KMS-11 (cell line): Measurements from ENCODE around the gene EEF2K.

ENCODE experiments used
- H2AFZ ChIP-seq: fragments of 200-600 bp; sonication (generic); 2 replicates; pipeline ENCODE4 v1.6.1; 2016; ENCODE audit warnings: antibody characterized with exemption, mixed run types, low read depth
- H3K27ac ChIP-seq: fragments of 200-600 bp; sonication (generic); 2 replicates; pipeline ENCODE4 v1.6.1; 2016; ENCODE audit warnings: mild to moderate bottlenecking, mixed run types
- H3K27me3 ChIP-seq: fragments of 200-600 bp; sonication (generic); 2 replicates; pipeline ENCODE4 v1.6.1; 2017; ENCODE audit warnings: mild to moderate bottlenecking, low read depth, mixed run types, moderate library complexity; ENCODE audit not compliant: insufficient read depth
- H3K36me3 ChIP-seq: fragments of 200-600 bp; sonication (generic); 2 replicates; pipeline ENCODE4 v1.6.1; 2017; ENCODE audit warnings: mild to moderate bottlenecking, mixed run types; ENCODE audit not compliant: insufficient read depth
- H3K4me1 ChIP-seq: fragments of 200-600 bp; sonication (generic); 2 replicates; pipeline ENCODE4 v1.6.1; 2016; ENCODE audit warnings: mild to moderate bottlenecking, low read depth, mixed run types; ENCODE audit not compliant: poor library complexity, severe bottlenecking
- H3K4me2 ChIP-seq: fragments of 200-600 bp; sonication (generic); 2 replicates; pipeline ENCODE4 v1.7.0; 2016; ENCODE audit warnings: mild to moderate bottlenecking, mixed run types
- H3K4me3 ChIP-seq: fragments of 200-600 bp; sonication (generic); IDR thresholded peaks from 2 replicates; pipeline ENCODE4 v1.6.1; 2017; ENCODE audit warnings: low read depth, low read length, mixed read lengths; ENCODE audit not compliant: insufficient read depth
- H3K79me2 ChIP-seq: fragments of 200-600 bp; sonication (generic); 2 replicates; pipeline ENCODE4 v1.6.1; 2016; ENCODE audit warnings: low read depth, mixed run types; ENCODE audit not compliant: insufficient read depth
- H3K9ac ChIP-seq: fragments of 200-600 bp; sonication (generic); 2 replicates; pipeline ENCODE4 v1.6.1; 2016; ENCODE audit warnings: mild to moderate bottlenecking, mixed run types
- H4K20me1 ChIP-seq: fragments of 200-600 bp; sonication (generic); 2 replicates; pipeline ENCODE4 v1.6.1; 2016; ENCODE audit warnings: mild to moderate bottlenecking, mixed run types; ENCODE audit not compliant: insufficient read depth
- CTCF ChIP-seq: fragments of 200-600 bp; sonication (generic); conservative IDR thresholded peaks from 2 replicates; pipeline ENCODE4 v1.6.1; 2017; ENCODE audit warnings: low read depth, mild to moderate bottlenecking, antibody characterized with exemption, low read length, moderate library complexity, mixed read lengths

The EEF2K gene

DNA sequence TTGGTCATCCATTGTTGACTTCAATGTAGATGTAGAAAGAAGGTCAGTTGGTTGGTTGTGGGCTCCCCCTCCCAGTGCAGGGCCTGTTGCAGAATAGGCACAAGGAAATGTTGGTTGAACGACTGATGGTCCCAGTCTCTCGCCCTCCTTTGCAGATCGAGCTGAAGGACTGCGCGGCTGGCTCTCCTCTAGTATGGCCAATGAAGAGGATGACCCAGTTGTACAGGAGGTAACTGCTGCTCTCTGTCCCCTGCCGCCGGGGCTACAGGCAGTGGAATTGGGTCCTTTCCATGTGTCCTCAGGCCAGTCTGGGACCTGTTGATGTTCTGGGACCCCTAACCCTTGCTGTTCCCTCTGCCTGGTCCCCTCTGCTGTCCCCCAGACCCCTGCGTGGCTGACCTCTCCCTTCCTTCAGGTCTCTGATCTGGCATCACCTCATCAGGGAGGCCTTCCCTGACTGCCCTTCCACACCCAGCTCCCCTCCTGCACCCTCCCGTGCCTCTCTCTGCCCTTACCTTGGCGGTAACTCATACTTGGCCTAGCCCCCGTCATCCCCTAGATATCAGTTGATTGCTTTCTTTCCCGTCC is 96.8 kb downstream of the EEF2K start:
- Histone ChIP-seq H3K9ac (no peak overlapping the region), H2AFZ (no peak overlapping the region), H4K20me1 (peaks cover 14% of the 10 kb centered on the region; the same call in 1 of the 2 replicates), H3K4me2 (no peak overlapping the region), H3K79me2 (peaks cover 62% of the 10 kb centered on the region), H3K27ac (no peak overlapping the region), H3K36me3 (no peaks in the 10 kb centered on the region; the same call in 1 of the 2 replicates), H3K27me3 (no peaks in the 10 kb centered on the region), H3K4me1 (peaks cover 19% of the 10 kb centered on the region), H3K4me3 (no peak overlapping the region)
- TF ChIP-seq CTCF, result no peak

- Histone ChIP-seq H3K4me3 (no peak overlapping the region), H3K9ac (no peak overlapping the region), H3K27ac (no peak overlapping the region), H3K4me2 (no peak overlapping the region), H3K4me1 (peaks cover 10% of the 10 kb centered on the region), H3K36me3 (no peaks in the 10 kb centered on the region; the same call in 1 of the 2 replicates), H3K27me3 (no peaks in the 10 kb centered on the region), H4K20me1 (peaks cover 7% of the 10 kb centered on the region; the same call in 1 of the 2 replicates), H3K79me2 (peaks cover 49% of the 10 kb centered on the region), H2AFZ (no peak overlapping the region)
- no peak for TF ChIP-seq CTCF
Observed at GRCh38 chr16:22304411-22304810, 98.3 kb downstream of the EEF2K start.

DNA sequence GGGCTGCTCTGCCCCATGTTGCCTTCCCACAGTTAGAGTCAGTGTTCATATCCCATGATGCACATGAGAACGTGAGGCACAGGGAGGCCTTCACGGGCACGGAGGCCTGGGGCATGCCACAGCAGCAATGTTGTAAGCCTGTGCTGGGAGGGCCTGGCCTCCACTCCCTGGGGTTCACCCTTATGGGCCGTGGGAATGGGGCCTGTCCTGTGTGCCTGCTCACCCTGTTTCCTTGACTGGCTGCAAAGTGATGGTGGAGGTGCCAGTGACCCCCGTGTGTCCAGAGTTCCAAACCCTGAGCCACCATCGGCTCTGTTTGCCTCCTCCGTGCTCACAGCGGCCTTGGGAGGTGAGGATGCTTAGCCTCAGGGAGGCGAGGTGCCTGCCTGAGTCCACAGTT is 100.7 kb downstream of the EEF2K start:
- Histone ChIP-seq H3K27ac (no peak overlapping the region), H3K4me2 (no peak overlapping the region), H3K36me3 (peaks cover 2% of the 10 kb centered on the region; the same call in 1 of the 2 replicates), H4K20me1 (no peaks in the 10 kb centered on the region), H2AFZ (no peak overlapping the region), H3K79me2 (peaks cover 25% of the 10 kb centered on the region; the same call in 1 of the 2 replicates), H3K4me1 (no peaks in the 10 kb centered on the region), H3K27me3 (no peaks in the 10 kb centered on the region), H3K9ac (no peak overlapping the region), H3K4me3 (no peak overlapping the region)
- TF ChIP-seq CTCF, result no peak

DNA sequence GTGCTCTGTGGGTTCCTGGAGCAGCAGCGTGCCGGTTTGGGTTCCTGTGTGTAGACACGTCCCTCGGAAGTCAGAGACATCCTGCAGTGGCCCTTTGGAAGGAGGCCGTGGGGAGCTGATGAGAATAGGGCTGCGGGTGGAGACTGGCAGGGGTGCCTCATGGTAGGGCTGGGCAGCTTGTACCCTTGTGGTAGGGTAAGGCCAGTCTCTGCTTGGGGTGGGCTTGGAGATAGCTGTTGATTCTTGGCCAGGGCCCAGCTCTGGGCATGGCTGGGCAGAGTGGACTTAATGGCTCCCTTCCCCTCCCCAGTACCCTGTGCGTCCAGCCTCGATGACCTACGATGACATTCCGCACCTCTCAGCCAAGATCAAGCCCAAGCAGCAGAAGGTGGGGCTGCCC is 101.8 kb downstream of the EEF2K start:
- H3K36me3 ChIP-seq, result peaks cover 7% of the 10 kb centered on the region; the same call in 1 of the 2 replicates
- H3K4me3 ChIP-seq, result no peak overlapping the region
- H3K9ac ChIP-seq, result no peak overlapping the region
- no peaks in the 10 kb centered on the region for H3K4me1 ChIP-seq
- no peak for TF ChIP-seq CTCF
- no peak overlapping the region for H3K4me2 ChIP-seq
- H3K27ac ChIP-seq, result no peak overlapping the region
- no peaks in the 10 kb centered on the region for H3K27me3 ChIP-seq
- H4K20me1 ChIP-seq, result no peaks in the 10 kb centered on the region
- H3K79me2 ChIP-seq, result peaks cover 14% of the 10 kb centered on the region; the same call in 1 of the 2 replicates
- H2AFZ ChIP-seq, result no peak overlapping the region
